Pulmonary artery endothelial cell (primary cell): ENCODE data around the gene RAC2. TPM values are rescaled to one million over a fixed set of nuclear protein-coding genes. Genes with fewer than 3 reads are reported as not detected.

Experiments
- DNase-seq: peaks from one replicate; pipeline ENCODE4 v3.0.0-alpha.2; 2011; ENCODE audit warnings: low read depth, low spot score
- total RNA-seq: library from RNA; depleted of rRNA; stranded (reverse); fragments of >200 nt; gene quantifications from 2 replicates; pipeline ENCODE4 v1.2.3, GENCODE V29; 2014

Gene RAC2
- total RNA-seq, 1 donor from 2014 or later: 19.4 TPM

GRCh38 chr22:37275622-37276021 lies 31.6 kb upstream of the RAC2 start:
- no peak for DNase-seq

GRCh38 chr22:37275134-37275533 lies 31.1 kb upstream of the RAC2 start:
- no peak for DNase-seq

GRCh38 chr22:37274380-37274862 lies 30.4 kb upstream of the RAC2 start:
- no peak for DNase-seq

GRCh38 chr22:37273846-37274225 lies 29.8 kb upstream of the RAC2 start:
- no peak for DNase-seq

GRCh38 chr22:37273126-37273845 lies 29.2 kb upstream of the RAC2 start:
- no peak for DNase-seq

- DNase-seq: no peak
Measured at GRCh38 chr22:37270928-37271650, 27.0 kb upstream of the RAC2 start.

GRCh38 chr22:37269936-37270678 lies 26.0 kb upstream of the RAC2 start:
- DNase-seq: no peak

- DNase-seq: no peak
Measured at GRCh38 chr22:37267661-37268413, 23.8 kb upstream of the RAC2 start.

- DNase-seq: no peak
Measured at GRCh38 chr22:37267135-37267587, 23.1 kb upstream of the RAC2 start.

GRCh38 chr22:37266581-37267134 lies 22.6 kb upstream of the RAC2 start:
- no peak for DNase-seq

GRCh38 chr22:37263966-37264887 lies 20.2 kb upstream of the RAC2 start:
- DNase-seq: no peak

GRCh38 chr22:37262346-37262745 lies 18.3 kb upstream of the RAC2 start:
- DNase-seq: no peak

GRCh38 chr22:37260901-37261336 lies 16.9 kb upstream of the RAC2 start:
- no peak for DNase-seq

GRCh38 chr22:37260155-37260795 lies 16.2 kb upstream of the RAC2 start:
- DNase-seq: no peak

GRCh38 chr22:37259540-37260029 lies 15.5 kb upstream of the RAC2 start:
- no peak for DNase-seq

- no peak for DNase-seq
Measured at GRCh38 chr22:37258753-37259401, 14.8 kb upstream of the RAC2 start.

GRCh38 chr22:37258005-37258752 lies 14.1 kb upstream of the RAC2 start:
- DNase-seq: no peak
